ENCODE measurements around the gene SEMA5A. TPM values are rescaled to one million over a fixed set of nuclear protein-coding genes. Genes with fewer than 3 reads are reported as not detected.

Gene SEMA5A
- polyA plus RNA-seq, 3 donors: not detected

DNA sequence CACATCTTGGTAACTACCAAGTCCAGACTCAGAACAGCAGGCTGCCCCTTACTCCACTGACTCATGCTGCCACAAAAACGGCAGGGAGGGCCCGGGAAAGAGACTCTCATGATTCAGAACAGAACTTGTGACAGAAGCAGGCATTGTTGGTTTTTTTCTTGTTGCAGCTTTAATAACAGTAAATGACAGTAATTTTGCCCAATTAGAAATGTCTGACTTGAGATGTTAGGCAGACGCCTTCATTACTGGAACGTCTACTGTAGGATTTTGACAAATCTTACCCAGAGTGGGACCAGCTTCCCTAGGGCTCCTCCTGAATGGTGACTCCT, 77.9 kb downstream of the SEMA5A start:
- Histone ChIP-seq H3K27me3 (ENCODE audit: control insufficient read depth in 2 of 2, insufficient read depth in 2 of 2, low read length in 2 of 2) (no peaks in the 10 kb centered on the region), H3K9ac (ENCODE audit: insufficient read depth, low read length, poor library complexity, severe bottlenecking) (no peak overlapping the region), H3K4me2 (replicated peaks; ENCODE audit: extremely low read depth, low read length, poor library complexity, severe bottlenecking) (no peak overlapping the region), H3K9me3 (replicated peaks in 1 of 2; ENCODE audit: control insufficient read depth in 1 of 2, insufficient read depth in 1 of 2, low read length in 2 of 2) (peaks cover 0 to 5% of the 10 kb centered on the region in 2 donors), H3K79me2 (ENCODE audit: insufficient read depth, low read length) (no peaks in the 10 kb centered on the region), H4K20me1 (ENCODE audit: insufficient read depth, low read length) (no peaks in the 10 kb centered on the region), H3K4me3 (replicated peaks in 1 of 3; ENCODE audit: low read depth in 2 of 3, low read length in 3 of 3) (no peak overlapping the region), H2AFZ (ENCODE audit: insufficient read depth, low read depth, low read length, poor library complexity, severe bottlenecking) (no peak overlapping the region), H3K36me3 (replicated peaks in 1 of 2; ENCODE audit: control insufficient read depth in 1 of 2, insufficient read depth in 2 of 2, low read length in 2 of 2) (no peaks in the 10 kb centered on the region), H3K4me1 (ENCODE audit: control insufficient read depth in 1 of 2, insufficient read depth in 2 of 2, low read length in 2 of 2) (no peaks in the 10 kb centered on the region), H3K27ac (ENCODE audit: low read depth in 1 of 2, low read length in 2 of 2) (no peak overlapping the region)
- no peaks in the 10 kb centered on the region for H3K36me3 Mint-ChIP-seq
- no peak overlapping the region for H3K27ac Mint-ChIP-seq
- WGBS (ENCODE audit: insufficient coverage): 75% methylated on average over 2 of the region's 4 CpGs
- no peak overlapping the region for H3K4me3 Mint-ChIP-seq
- TF ChIP-seq, protein P1, sequence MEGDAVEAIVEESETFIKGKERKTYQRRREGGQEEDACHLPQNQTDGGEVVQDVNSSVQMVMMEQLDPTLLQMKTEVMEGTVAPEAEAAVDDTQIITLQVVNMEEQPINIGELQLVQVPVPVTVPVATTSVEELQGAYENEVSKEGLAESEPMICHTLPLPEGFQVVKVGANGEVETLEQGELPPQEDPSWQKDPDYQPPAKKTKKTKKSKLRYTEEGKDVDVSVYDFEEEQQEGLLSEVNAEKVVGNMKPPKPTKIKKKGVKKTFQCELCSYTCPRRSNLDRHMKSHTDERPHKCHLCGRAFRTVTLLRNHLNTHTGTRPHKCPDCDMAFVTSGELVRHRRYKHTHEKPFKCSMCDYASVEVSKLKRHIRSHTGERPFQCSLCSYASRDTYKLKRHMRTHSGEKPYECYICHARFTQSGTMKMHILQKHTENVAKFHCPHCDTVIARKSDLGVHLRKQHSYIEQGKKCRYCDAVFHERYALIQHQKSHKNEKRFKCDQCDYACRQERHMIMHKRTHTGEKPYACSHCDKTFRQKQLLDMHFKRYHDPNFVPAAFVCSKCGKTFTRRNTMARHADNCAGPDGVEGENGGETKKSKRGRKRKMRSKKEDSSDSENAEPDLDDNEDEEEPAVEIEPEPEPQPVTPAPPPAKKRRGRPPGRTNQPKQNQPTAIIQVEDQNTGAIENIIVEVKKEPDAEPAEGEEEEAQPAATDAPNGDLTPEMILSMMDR (IDR thresholded peaks at IDR 0.05): no peak
- no peaks in the 10 kb centered on the region for H3K4me1 Mint-ChIP-seq
- H3K27me3 Mint-ChIP-seq (ENCODE audit: low read depth in 3 of 3): peaks cover 0 to 1% (median 0%) of the 10 kb centered on the region in 3 donors
- peaks cover under 1 to 8% (median 5%) of the 10 kb centered on the region in 7 donors for H3K9me3 Mint-ChIP-seq
- intact Hi-C loops (cut with micrococcal nuclease): no loop called here
- no peak for DNase-seq

DNA sequence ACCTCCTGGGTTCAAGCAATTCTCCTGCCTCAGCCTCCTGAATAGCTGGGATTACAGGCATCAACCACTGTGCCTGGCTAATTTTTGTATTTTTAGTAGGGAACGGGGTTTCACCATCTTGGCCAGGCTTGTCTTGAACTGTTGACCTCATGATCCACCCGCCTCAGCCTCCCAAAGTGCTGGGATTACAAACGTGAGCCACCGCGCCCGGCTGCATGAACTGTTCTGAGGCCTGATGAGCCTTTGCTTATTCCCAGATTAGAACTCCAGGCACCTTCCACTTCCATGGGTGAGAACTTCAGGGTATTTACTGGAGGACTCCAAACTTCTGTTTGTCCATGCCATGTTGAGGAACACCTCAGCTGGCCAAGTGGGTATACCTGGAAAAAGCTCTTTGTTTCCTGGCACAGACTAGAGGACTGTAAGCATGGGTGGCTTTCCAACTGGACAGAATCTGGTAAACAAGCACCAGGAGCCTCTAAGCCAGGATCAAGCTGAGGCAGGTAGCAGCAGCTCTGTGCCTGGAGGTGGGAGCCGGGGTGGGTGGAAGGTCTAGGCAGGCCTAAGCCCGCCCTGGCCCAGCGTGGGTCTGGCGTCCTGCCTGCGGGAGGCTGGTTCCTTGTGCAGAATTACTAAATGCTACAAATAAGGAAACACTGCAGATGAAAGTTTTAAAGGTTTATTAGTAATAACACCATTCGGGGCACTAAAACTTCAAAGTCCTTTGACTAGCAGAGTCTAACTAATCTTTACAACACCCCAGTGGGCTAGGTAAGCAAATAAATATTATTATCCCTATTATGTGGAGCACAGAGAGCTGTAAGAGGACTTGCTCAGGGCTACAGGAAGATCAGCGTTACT, 78.4 kb downstream of the SEMA5A start:
- no peak overlapping the region for H3K9ac ChIP-seq (ENCODE audit: insufficient read depth, low read length, poor library complexity, severe bottlenecking)
- WGBS (ENCODE audit: insufficient coverage): 87% methylated on average over 7 of the region's 13 CpGs
- no peaks in the 10 kb centered on the region for H3K36me3 ChIP-seq (replicated peaks in 1 of 2; ENCODE audit: control insufficient read depth in 1 of 2, insufficient read depth in 2 of 2, low read length in 2 of 2)
- peaks cover 0 to 5% of the 10 kb centered on the region in 2 donors for H3K9me3 ChIP-seq (replicated peaks in 1 of 2; ENCODE audit: control insufficient read depth in 1 of 2, insufficient read depth in 1 of 2, low read length in 2 of 2)
- Mint-ChIP-seq H3K4me1 (no peaks in the 10 kb centered on the region), H3K4me3 (no peak overlapping the region), H3K27me3 (ENCODE audit: low read depth in 3 of 3) (peaks cover 0 to 1% (median 0%) of the 10 kb centered on the region in 3 donors), H3K27ac (no peak overlapping the region), H3K9me3 (peaks cover 2 to 8% (median 5%) of the 10 kb centered on the region in 7 donors), H3K36me3 (no peaks in the 10 kb centered on the region)
- H4K20me1 ChIP-seq (ENCODE audit: insufficient read depth, low read length): no peaks in the 10 kb centered on the region
- TF ChIP-seq, protein P1 (IDR thresholded peaks at IDR 0.05): no peak
- intact Hi-C loops (cut with micrococcal nuclease): no loop called here
- H3K79me2 ChIP-seq (ENCODE audit: insufficient read depth, low read length): no peaks in the 10 kb centered on the region
- no peak overlapping the region for H2AFZ ChIP-seq (ENCODE audit: insufficient read depth, low read depth, low read length, poor library complexity, severe bottlenecking)
- DNase-seq: no peak
- H3K4me1 ChIP-seq (ENCODE audit: control insufficient read depth in 1 of 2, insufficient read depth in 2 of 2, low read length in 2 of 2): no peaks in the 10 kb centered on the region
- H3K27me3 ChIP-seq (ENCODE audit: control insufficient read depth in 2 of 2, insufficient read depth in 2 of 2, low read length in 2 of 2): no peaks in the 10 kb centered on the region
- H3K4me3 ChIP-seq (replicated peaks in 1 of 3; ENCODE audit: low read depth in 2 of 3, low read length in 3 of 3): no peak overlapping the region
- no peak overlapping the region for H3K27ac ChIP-seq (ENCODE audit: low read depth in 1 of 2, low read length in 2 of 2)
- H3K4me2 ChIP-seq (replicated peaks; ENCODE audit: extremely low read depth, low read length, poor library complexity, severe bottlenecking): no peak overlapping the region
